MM.1S (cell line): Measurements from ENCODE around the gene ZC3H4.

Source experiments
- DNase-seq: peaks from one replicate; pipeline ENCODE4 v3.0.0-alpha.2; 2015
- H2AFZ ChIP-seq: fragments of 300-600 bp; sonication (generic); 2 replicates; pipeline ENCODE4 v1.6.0; 2016; ENCODE audit warnings: antibody characterized with exemption, low read length
- H3F3A ChIP-seq: fragments of 300-600 bp; sonication (generic); 2 replicates; pipeline ENCODE4 v1.6.1; 2016; ENCODE audit warnings: mild to moderate bottlenecking, antibody characterized with exemption, low read length, moderate library complexity, mixed read lengths; ENCODE audit not compliant: insufficient read depth
- H3K27ac ChIP-seq: fragments of 300-600 bp; sonication (generic); 2 replicates; pipeline ENCODE4 v1.5.1; 2016; ENCODE audit warnings: mild to moderate bottlenecking, low read length
- H3K27me3 ChIP-seq: fragments of 300-600 bp; sonication (generic); replicated peaks from 2 replicates; pipeline ENCODE4 v1.6.0; 2016; ENCODE audit warnings: low read length; ENCODE audit not compliant: insufficient read depth
- H3K36me3 ChIP-seq: fragments of 300-600 bp; sonication (generic); replicated peaks from 2 replicates; pipeline ENCODE4 v1.6.1; 2016; ENCODE audit warnings: mild to moderate bottlenecking, low read length, mixed read lengths; ENCODE audit not compliant: insufficient read depth
- H3K4me1 ChIP-seq: fragments of 300-600 bp; sonication (generic); 2 replicates; pipeline ENCODE4 v1.6.1; 2016; ENCODE audit warnings: low read length, mixed read lengths
- H3K4me2 ChIP-seq: fragments of 300-600 bp; sonication (generic); 2 replicates; pipeline ENCODE4 v1.6.0; 2016; ENCODE audit warnings: low read depth, low read length
- H3K4me3 ChIP-seq: fragments of 300-600 bp; sonication (generic); 2 replicates; pipeline ENCODE4 v1.5.1; 2016; ENCODE audit warnings: low read length, mixed read lengths
- H3K79me2 ChIP-seq: fragments of 300-600 bp; sonication (generic); 2 replicates; pipeline ENCODE4 v1.6.1; 2016; ENCODE audit warnings: mixed run types, low read length, mixed read lengths
- H3K9ac ChIP-seq: fragments of 300-600 bp; sonication (generic); 2 replicates; pipeline ENCODE4 v1.6.1; 2016; ENCODE audit warnings: low read length, mixed read lengths
- H3K9me2 ChIP-seq: fragments of 300-600 bp; sonication (generic); replicated peaks from 2 replicates; pipeline ENCODE4 v1.6.1; 2016; ENCODE audit warnings: mild to moderate bottlenecking, low read length, mixed read lengths; ENCODE audit not compliant: insufficient read depth
- H3K9me3 ChIP-seq: fragments of 300-600 bp; sonication (generic); replicated peaks from 2 replicates; pipeline ENCODE4 v1.6.1; 2016; ENCODE audit warnings: mild to moderate bottlenecking, low read length, mixed read lengths; ENCODE audit not compliant: insufficient read depth
- H4K20me1 ChIP-seq: fragments of 300-600 bp; sonication (generic); 2 replicates; pipeline ENCODE4 v1.6.1; 2016; ENCODE audit warnings: mild to moderate bottlenecking, low read length, moderate library complexity, mixed read lengths; ENCODE audit not compliant: insufficient read depth
- EZH2 ChIP-seq: fragments of 300-600 bp; sonication (generic); optimal IDR thresholded peaks from 2 replicates; pipeline ENCODE3; 2017; ENCODE audit warnings: low read depth, mild to moderate bottlenecking, antibody characterized with exemption, low read length, mixed read lengths
- EZH2phosphoT487 ChIP-seq: fragments of 300-600 bp; sonication (generic); IDR thresholded peaks from 2 replicates; pipeline ENCODE4 v1.6.1; 2018; ENCODE audit warnings: antibody characterized with exemption, low read length
- TF ChIP-seq, protein P1 (sequence below): fragments of 300-600 bp; sonication (generic); IDR thresholded peaks from 2 replicates; pipeline ENCODE4 v1.5.1; 2016; ENCODE audit warnings: antibody characterized with exemption, low read length, mixed read lengths

Gene ZC3H4

DNA sequence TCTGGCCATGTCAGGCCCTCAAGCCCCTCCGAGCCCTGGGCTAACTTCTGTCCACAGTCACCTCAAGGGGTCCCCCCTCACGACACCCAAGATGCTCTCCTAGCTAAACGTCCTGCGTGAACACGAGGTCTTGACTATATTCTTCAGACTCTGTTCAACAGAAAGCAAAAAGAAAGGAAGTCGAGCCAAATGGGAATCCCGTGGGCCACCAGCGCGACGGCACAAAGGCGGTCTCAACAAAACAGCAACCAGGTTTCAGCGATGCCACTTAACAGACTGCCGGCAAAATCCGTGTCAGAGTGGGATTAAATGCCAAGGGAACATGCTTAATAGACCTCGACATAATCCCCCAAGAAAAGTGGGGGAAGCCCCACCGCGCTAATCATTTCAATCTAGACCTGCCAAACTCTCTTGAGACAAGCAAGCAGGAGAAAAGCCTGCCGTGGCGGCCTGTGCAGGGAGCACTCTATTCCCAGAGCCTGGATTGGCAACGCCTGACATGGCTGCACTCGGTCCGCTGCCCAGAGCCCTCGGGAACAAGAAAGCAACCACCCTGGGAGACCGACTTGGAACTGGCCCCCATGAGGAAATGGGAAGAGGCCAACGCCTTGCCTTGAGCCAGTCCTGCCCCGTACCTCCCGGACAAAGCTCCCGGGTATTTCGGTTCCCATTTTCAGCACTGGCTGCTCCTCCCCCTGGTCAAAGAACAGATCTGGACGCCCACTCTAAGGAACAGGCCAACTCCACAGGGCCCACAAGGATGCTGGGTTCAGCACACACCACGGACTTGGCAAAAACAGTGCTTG, 16.0 kb downstream of the ZC3H4 start:
- no peak overlapping the region for H3K27ac ChIP-seq

DNA sequence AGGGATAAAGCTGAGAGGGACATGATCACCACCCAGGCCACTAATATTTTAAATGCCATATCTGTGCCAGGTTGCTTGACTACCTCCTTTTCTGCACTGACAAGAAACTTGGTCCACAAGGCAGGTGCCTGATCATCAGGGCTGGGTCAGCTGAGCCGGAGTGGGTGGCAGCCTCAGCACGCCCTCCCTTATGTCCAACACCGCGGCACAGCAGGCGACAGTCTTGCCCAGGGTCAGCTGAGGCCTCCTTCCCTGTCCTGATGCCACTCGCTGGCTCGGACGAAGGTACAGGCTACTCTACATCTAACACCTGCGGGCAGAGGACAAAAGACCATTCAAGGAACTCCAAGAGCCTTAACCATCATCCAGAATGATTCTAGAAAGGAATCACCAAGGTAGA, 16.9 kb downstream of the ZC3H4 start:
- no peak overlapping the region for H3K4me2 ChIP-seq

More for the DNA sequence above, 16.0 kb downstream of the ZC3H4 start:
- no peaks in the 10 kb centered on the region; the same call in 1 of the 2 replicates for H3K36me3 ChIP-seq
- no peaks in the 10 kb centered on the region for H3F3A ChIP-seq
- no peaks in the 10 kb centered on the region for H3K9me3 ChIP-seq
- TF ChIP-seq EZH2phosphoT487, result no peak
- TF ChIP-seq, protein P1, sequence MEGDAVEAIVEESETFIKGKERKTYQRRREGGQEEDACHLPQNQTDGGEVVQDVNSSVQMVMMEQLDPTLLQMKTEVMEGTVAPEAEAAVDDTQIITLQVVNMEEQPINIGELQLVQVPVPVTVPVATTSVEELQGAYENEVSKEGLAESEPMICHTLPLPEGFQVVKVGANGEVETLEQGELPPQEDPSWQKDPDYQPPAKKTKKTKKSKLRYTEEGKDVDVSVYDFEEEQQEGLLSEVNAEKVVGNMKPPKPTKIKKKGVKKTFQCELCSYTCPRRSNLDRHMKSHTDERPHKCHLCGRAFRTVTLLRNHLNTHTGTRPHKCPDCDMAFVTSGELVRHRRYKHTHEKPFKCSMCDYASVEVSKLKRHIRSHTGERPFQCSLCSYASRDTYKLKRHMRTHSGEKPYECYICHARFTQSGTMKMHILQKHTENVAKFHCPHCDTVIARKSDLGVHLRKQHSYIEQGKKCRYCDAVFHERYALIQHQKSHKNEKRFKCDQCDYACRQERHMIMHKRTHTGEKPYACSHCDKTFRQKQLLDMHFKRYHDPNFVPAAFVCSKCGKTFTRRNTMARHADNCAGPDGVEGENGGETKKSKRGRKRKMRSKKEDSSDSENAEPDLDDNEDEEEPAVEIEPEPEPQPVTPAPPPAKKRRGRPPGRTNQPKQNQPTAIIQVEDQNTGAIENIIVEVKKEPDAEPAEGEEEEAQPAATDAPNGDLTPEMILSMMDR, result no peak
- TF ChIP-seq EZH2, result no peak
- no peak for DNase-seq
- H3K4me3 ChIP-seq, result no peak overlapping the region
- H2AFZ ChIP-seq, result no peak overlapping the region
- no peaks in the 10 kb centered on the region for H3K9me2 ChIP-seq
- no peak overlapping the region for H3K9ac ChIP-seq
- H3K79me2 ChIP-seq, result peaks cover 89% of the 10 kb centered on the region
- no peak overlapping the region for H3K4me2 ChIP-seq
- no peaks in the 10 kb centered on the region for H3K4me1 ChIP-seq
- no peaks in the 10 kb centered on the region for H4K20me1 ChIP-seq
- no peaks in the 10 kb centered on the region for H3K27me3 ChIP-seq

DNA sequence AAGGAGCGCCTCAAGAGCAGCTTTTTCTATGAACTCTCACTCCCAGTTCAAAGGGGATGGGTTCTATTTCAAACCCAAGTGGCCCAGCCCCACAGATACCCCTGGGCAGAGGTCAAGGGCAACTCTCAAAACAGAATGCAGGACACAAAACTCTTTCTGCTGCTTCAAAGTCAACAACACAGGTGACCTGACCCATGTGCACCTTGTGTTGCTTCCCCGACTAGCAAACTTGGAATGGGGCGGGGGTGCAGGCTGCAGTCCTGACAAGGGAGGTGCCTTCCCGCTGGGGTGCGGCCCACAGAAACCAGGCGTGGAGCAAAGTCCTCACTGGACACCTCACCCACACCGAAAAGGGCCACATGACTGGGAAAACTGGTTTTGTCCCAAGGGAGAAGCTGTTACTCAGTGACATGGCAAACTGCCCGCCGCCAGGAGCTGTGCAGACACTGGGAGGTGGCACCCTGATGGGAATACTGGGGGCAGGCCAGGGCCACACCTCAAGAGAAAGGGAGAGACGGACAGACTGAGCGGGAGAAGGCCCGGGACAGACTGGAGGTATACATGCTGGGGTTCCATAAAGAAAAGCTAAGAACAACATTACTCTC, 17.4 kb downstream of the ZC3H4 start:
- Histone ChIP-seq H3K36me3 (no peaks in the 10 kb centered on the region; the same call in 1 of the 2 replicates), H4K20me1 (no peaks in the 10 kb centered on the region), H3F3A (no peaks in the 10 kb centered on the region), H3K79me2 (peaks cover 83% of the 10 kb centered on the region), H3K4me2 (no peak overlapping the region), H3K27ac (no peak overlapping the region), H3K9me3 (no peaks in the 10 kb centered on the region), H3K4me3 (no peak overlapping the region), H3K9ac (no peak overlapping the region), H3K4me1 (no peaks in the 10 kb centered on the region), H3K27me3 (no peaks in the 10 kb centered on the region), H2AFZ (no peak overlapping the region), H3K9me2 (no peaks in the 10 kb centered on the region)
- no peak for TF ChIP-seq EZH2
- TF ChIP-seq, protein P1, result no peak
- TF ChIP-seq EZH2phosphoT487, result no peak
- DNase-seq, result no peak

More for the DNA sequence above, 16.9 kb downstream of the ZC3H4 start:
- peaks cover 87% of the 10 kb centered on the region for H3K79me2 ChIP-seq
- no peak overlapping the region for H3K4me3 ChIP-seq
- H3K9me2 ChIP-seq, result no peaks in the 10 kb centered on the region
- no peak for DNase-seq
- no peak overlapping the region for H2AFZ ChIP-seq
- H3K4me1 ChIP-seq, result no peaks in the 10 kb centered on the region
- no peak overlapping the region for H3K27ac ChIP-seq
- H3K36me3 ChIP-seq, result no peaks in the 10 kb centered on the region; the same call in 1 of the 2 replicates
- no peak overlapping the region for H3K9ac ChIP-seq
- H4K20me1 ChIP-seq, result no peaks in the 10 kb centered on the region
- H3K27me3 ChIP-seq, result no peaks in the 10 kb centered on the region
- TF ChIP-seq EZH2 (no peak), EZH2phosphoT487 (no peak)
- TF ChIP-seq, protein P1, result no peak
- no peaks in the 10 kb centered on the region for H3F3A ChIP-seq
- H3K9me3 ChIP-seq, result no peaks in the 10 kb centered on the region
